GM21825 (cell line): ENCODE data around the gene CD101.

Experiments used
- ATAC-seq: cut with Tn5 transposase; IDR thresholded peaks from one replicate; pipeline ENCODE4 v1.9.1; 2021; ENCODE audit warnings: mild to moderate bottlenecking, moderate library complexity; ENCODE audit not compliant: unreplicated experiment

The CD101 gene

GRCh38 chr1:117015724-117016123 lies 14.2 kb downstream of the CD101 start:
- ATAC-seq = no peak

- ATAC-seq = no peak
These were observed 15.5 kb downstream of the CD101 start for GRCh38 chr1:117017062-117017461.

- no peak for ATAC-seq
These were observed 16.1 kb downstream of the CD101 start for GRCh38 chr1:117017648-117018047.

GRCh38 chr1:117020526-117021156 lies 19.1 kb downstream of the CD101 start:
- ATAC-seq = no peak

- no peak for ATAC-seq
These were observed 20.6 kb downstream of the CD101 start for GRCh38 chr1:117022114-117022513.

- ATAC-seq = no peak
These were observed 24.0 kb downstream of the CD101 start for GRCh38 chr1:117025568-117025967.

- ATAC-seq = no peak
These were observed 24.8 kb downstream of the CD101 start for GRCh38 chr1:117026361-117026760.

- no peak for ATAC-seq
These were observed 28.1 kb downstream of the CD101 start for GRCh38 chr1:117029685-117030084.

- ATAC-seq = no peak
These were observed 28.8 kb downstream of the CD101 start for GRCh38 chr1:117030271-117030877.

- ATAC-seq = no peak
These were observed 30.7 kb downstream of the CD101 start for GRCh38 chr1:117032266-117032665.

GRCh38 chr1:117032681-117033539 lies 31.4 kb downstream of the CD101 start:
- ATAC-seq = no peak

- ATAC-seq = no peak
These were observed 32.2 kb downstream of the CD101 start for GRCh38 chr1:117033772-117034171.

- no peak for ATAC-seq
These were observed 33.3 kb downstream of the CD101 start for GRCh38 chr1:117034791-117035290.

GRCh38 chr1:117036018-117036461 lies 34.5 kb downstream of the CD101 start:
- ATAC-seq = no peak

- ATAC-seq = no peak
These were observed 36.2 kb downstream of the CD101 start for GRCh38 chr1:117037802-117038201.

GRCh38 chr1:117038236-117038635 lies 36.7 kb downstream of the CD101 start:
- no peak for ATAC-seq

- no peak for ATAC-seq
These were observed 42.7 kb downstream of the CD101 start for GRCh38 chr1:117044217-117044616.

GRCh38 chr1:117045644-117046043 lies 44.1 kb downstream of the CD101 start:
- no peak for ATAC-seq

- no peak for ATAC-seq
These were observed 45.2 kb downstream of the CD101 start for GRCh38 chr1:117046781-117047180.

- no peak for ATAC-seq
These were observed 45.7 kb downstream of the CD101 start for GRCh38 chr1:117047271-117047670.

- no peak for ATAC-seq
These were observed 48.3 kb downstream of the CD101 start for GRCh38 chr1:117049857-117050256.
